GM18511 (cell line): ENCODE measurements around the gene RIC1.
"Not testable (repeated sequence)": the region's sequence is repeated elsewhere in the genome, so short reads cannot be mapped to it uniquely, and the experiment has no call there.

Source experiments
- ATAC-seq: cut with Tn5 transposase; IDR thresholded peaks from one replicate; pipeline ENCODE4 v1.9.1; 2021; ENCODE audit warnings: mild to moderate bottlenecking, moderate library complexity; ENCODE audit not compliant: unreplicated experiment

The RIC1 gene

DNA sequence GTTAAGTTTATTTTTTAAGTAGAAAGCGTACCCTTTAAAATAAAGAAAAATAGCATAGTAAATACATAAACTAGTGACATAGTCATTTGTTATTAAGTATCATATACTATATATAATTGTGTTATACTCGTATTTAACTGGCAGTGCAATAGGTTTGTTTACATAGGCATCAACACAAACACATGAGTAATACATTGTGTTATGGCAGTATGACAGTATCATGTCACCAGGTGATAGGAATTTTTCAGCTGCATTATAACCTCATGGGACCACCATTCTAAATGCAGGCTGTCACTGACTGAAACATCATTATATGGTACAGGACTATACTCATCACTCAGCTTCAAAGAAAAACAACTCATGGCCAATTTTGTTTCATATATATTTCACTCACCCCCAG lies 8.4 kb upstream of the RIC1 start:
- no peak for ATAC-seq

DNA sequence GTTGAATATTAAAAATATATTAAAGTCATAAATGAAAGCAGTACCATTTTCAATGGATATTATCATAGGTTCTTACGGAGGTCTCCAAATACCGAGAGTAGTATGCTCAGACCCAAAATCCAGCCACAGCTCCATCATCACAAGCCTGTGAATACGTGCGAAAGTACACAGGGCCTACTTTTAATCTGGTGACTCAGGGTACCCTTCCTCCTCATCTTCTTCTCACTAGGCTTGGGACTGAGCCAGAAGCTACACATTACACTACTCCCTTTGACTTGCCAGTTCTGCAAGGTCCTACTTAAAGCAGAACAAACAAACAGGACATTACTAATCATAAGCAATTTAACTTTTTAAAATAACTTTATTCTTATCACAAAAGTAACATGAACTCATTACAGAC lies 7.6 kb upstream of the RIC1 start:
- ATAC-seq, result no peak

DNA sequence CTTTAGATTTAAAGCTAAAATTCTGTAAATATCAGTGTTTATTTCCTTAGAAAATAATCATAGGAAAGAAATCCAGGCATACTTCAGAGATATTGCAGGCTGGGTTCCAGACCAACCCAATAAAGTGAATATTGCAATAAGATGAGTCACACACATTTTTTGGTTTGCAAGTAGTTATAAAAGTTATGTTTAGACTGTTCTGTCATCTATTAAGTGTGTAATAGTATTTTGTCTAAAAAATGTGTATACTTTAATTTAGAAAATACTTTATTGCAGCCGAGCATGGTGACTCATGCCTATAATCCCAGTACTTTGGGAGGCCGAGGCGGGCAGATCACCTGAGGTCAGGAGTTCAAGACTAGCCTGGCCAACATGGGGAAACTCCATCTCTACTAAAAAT lies 6.9 kb upstream of the RIC1 start:
- no peak for ATAC-seq

DNA sequence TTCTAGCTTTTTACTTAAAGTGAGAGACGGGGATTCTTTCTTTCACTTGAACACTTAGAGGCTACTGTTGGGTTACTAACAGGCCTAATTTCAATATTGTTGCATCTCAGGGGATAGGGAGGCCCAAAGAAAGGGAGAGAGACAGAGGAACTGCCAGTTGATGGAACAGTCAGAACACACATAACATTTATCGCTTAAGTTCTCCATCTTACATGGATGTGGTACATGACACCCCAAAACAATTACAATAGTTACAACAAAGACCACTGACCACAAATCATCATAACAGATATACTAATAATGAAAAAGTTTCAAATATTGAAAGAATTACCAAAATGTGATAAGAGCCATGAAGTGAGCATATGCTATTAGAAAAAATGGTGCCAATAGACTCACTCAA lies 4.3 kb upstream of the RIC1 start:
- no peak for ATAC-seq

DNA sequence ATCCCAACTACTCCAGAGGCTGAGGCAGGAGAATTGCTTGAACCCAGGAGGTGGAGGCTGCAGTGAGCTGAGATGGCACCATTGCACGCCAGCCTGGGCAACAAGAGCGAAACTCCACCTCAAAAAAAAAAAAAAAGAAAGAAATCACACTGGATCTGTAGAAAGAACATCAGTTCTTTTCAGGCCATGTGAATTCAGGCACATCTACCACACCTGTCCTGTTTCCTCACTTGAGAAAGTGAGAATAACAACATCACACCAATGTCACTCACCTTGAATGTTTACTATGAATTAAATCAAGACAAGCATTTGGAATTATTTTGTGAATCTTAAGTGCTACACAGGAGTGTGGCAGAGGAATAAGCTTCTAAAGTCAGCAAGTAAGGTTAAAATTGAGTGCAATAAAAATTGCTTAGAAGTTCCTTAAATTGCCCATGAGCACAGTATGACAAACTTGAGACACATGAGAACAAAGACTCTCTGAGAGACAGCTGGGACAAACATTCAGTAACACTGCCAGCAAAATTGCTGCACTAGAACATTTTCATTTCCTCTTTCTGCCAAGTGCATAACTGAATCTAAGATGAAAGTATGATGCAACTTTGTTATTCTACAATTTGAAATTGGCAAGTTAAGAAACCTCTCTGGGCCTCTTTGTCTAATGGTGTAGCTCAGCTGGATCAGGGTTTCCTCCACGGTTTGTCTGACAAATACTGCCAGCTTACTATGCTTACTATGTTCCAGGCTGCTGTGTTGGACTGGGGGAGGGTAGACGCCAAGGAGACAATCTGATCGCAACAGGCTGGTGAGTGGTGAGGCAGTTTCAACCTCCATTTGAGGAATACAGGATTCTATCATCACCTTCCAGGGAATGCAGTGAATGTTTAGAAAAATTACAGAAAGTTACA lies 1.9 kb upstream of the RIC1 start:
- ATAC-seq, result peak; percentile 53

DNA sequence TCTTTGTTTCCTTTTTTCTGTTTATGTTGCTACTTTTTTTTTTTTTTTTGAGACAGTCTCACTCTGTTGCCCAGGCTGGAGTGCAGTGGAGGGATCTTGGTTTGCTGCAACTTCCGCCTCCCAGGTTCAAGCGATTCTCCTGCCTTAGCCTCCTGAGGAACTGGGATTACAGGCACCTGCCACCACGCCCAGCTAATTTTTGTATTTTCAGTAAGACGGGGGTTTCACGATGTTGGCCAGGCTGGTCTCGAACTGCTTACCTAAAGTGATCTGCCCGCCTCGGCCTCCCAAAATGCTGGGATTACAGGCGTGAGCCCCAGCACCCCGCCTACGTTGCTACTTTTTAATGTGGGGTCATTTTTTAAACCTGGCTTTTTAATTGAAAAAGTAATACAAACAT lies 1.2 kb upstream of the RIC1 start:
- ATAC-seq, result not testable (repeated sequence)

DNA sequence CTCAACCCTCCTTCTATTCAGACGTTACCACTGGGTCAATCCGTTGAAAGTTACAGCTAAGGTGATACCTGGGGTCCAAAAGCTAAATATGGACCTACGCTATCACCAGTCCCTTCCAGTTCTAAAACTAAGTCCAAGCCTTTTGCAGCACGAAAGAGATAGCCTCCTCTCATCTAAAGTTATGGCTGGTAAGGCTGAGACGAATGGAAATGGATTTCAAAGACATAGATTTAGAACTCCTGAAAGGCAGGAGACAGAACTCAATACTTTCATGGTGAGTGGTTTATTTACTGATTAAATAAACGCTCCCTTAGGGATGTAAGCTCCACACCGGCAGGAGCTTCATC lies 751 bp upstream of the RIC1 start:
- no peak for ATAC-seq

DNA sequence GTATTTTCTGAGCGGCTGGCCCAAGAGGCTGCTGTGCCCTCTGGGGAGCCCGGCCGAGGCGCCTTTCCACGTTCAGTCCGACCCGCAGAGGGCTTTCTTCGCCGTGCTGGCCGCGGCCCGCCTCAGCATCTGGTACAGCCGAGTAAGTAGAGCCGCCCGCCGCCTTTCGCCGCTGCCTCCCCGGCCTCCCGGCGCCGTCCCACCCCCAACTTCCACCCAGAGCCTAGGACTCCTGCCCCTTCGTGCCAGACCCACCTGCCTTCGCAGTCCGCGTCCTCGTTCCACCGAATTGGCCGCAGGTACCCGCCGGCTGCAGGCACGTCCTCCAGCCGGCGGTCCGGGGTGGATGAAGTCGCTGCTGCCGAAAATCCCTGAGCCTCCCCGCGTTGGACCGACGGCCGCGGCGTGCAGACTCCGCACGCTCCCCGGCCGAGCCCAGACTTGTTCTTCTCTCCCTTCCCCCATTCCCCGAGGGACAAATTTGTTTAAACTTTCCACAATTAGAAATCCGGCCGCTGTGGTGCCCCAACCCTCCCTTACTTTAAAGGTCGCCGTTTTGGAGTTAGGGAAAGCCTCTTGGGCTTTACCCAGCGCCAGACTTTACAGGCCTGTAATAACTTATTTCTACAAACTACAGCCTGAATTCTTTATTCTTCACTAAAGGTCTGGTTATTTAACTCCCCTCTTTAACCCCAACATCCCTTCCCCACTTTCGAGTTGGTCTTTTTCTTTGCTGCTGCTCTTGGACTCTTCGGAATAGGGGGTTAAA lies 589 bp downstream of the RIC1 start:
- peak; percentile 6 for ATAC-seq

DNA sequence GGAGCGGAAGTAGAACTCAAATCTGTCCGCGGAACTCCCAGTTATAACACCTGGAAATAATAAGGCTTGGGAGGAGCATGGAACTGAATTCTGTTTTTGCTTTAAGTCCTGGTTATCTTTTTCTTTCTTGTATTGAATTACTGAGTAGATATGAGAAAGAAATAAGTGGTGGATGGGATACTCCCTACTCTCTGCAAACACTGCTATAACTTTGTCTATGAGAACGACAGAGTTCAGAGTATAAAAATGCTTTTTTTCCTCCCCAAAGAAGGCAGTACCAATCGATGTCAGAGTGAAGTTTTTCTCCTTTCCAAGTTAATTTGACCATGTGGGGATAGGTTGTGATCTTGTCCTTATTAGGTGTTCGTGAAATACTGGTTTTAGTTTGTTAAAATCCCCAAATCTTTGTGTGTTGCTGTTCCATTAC lies 1.2 kb downstream of the RIC1 start:
- no peak for ATAC-seq

DNA sequence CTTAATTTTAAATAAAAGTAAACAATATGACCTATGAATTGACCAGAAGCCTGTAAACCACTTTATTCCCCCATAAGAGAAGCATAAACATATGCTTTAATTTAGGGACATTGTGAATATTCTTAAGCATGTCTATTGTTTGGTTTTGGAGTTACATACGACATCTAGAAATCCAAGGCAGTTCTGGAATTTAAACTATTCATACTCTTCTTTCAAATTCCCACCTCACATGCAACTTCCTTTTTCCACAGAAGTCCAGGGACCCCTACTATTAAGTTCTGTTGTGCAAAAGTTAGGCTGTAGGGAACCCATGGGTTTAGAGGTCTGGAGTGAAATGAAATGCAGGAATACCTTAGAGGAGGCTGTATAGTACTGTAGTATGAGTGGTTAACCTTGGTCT lies 2.1 kb downstream of the RIC1 start:
- ATAC-seq, result no peak

DNA sequence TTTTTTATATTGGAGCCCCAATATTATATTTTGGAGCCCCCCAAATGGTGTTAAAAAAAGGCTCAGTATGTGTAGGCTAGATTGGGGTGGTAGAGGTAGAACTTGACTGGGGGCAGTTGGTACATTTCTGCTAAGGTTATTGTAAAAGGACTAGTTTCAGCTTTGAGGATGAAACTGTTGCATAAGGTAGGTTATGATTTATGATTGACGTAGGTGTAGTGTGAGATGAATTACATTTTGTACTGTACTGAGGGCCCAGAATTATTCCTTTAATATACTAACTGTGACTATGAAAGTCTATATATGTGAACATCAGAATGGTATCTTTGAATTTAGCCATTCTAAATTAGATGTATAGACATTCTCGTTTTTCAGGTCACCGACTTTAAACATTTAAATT lies 3.6 kb downstream of the RIC1 start:
- ATAC-seq, result no peak

DNA sequence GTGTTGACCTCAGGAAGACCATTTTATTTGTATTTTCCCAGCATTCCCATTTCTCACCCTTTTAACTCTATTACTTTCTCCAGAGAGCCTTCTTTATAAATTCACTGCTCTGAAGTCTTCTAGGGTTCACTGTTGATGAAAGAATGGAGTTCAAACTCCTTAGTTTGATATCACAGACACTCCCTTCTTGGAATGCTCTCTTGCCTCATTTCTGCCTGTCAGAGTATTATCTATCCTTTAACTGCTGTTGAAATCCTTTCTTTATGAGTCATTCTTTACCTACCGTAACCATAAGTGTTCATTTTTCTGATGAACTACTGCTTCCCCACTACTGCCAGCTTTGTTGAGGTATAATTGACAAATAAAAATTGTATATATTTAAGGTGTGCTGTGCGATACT lies 4.3 kb downstream of the RIC1 start:
- no peak for ATAC-seq

DNA sequence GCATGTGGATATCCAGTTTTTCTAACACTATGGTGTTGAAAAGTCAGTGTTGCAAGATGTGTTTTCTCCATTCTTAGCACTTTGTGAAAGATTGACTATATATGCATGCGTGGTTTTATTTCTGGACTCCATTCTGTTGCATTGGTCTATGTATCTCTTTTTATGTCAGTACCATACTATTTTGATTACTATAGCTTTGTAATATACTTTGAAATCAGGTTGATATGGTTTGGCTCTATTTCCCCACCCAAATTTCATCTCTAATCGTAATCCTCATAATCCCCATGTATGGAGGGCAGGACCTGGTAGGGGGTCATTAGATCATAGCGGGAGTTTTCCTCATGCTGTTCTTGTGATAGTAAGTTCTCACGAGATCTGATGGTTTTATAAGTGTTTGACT lies 6.5 kb downstream of the RIC1 start:
- ATAC-seq, result no peak

DNA sequence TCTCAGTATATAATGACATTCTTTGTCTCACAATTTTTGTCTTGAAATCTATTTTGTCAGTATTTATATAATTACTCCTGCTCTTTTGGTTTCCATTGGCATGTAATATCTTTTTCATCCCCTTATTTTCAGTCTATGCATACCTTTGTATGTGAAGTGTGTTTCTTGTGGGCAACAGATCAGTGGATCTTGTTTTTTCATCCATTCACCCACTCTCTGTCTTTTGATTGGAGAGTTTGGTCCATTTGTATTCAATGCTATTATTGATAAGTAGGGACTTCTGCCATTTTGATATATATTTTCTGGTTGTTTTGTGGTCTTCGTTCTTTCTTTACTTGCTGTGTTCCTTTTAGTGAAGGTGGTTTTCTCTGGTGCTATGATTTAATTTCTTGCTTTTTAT lies 10.9 kb downstream of the RIC1 start:
- no peak for ATAC-seq

DNA sequence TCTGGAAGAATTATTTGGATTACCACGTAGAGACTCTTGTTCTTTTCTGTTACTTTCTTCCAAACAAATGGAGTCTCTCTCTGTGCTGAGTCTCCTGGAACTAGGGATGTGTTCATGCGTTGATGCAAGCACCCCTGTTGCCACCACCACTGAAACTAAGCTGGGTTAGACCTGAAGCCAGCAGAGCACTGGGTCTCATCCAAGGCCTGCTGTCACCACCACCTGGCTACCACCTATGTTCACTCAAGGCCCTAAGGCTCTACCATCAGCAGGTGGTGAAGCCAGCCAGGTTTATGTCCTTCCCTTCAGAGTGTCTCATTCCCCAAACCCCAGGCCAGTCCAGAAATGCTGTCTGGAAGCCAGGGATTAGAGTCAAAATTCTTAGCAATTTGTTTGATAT lies 13.3 kb downstream of the RIC1 start:
- no peak for ATAC-seq

DNA sequence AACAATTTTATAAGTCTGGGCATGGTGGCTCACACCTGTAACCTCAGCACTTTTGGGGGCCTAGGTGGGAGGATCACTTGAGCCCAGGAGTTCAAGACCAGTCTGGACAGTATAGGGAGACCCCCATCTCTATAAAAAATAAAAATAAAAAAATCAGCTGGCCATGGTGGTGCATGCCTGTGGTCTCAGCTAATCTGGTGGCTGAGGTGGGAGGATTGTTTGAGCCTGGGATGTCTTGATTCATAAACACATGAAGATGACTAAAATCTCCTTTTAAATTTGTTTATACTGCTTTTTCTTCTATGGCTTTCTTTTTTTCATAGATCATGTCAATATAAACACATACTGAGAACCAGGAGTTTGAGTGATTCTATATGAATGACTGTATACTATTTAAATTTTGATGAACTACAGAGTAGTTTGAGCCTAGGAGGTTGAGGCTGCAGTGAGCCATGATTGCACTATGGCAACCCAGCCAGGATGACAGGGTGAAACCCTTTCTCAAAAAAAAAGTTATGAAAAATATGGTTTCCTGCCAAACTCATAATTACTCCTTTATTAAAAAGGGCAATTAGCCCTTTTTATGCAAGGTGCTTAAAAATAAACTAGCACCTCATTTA lies 14.2 kb downstream of the RIC1 start:
- no peak for ATAC-seq

DNA sequence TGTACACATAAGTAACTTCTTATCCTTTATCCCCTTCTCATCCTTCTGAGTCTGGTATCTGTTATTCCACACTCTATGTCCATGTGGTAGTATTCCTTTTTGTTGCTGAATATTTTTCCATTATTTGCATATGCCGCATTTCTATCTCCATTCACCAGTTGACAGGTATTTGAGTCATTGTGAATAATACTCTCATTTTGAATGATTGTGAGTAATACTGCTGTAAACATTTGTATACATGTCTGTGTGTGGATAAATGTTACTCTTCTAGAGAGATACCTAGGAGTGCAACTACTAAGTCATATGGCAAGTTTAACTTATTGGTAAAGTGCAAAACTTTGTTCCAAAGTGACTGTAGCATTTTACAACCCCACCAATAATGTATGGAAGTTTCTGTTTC lies 15.6 kb downstream of the RIC1 start:
- ATAC-seq, result no peak

DNA sequence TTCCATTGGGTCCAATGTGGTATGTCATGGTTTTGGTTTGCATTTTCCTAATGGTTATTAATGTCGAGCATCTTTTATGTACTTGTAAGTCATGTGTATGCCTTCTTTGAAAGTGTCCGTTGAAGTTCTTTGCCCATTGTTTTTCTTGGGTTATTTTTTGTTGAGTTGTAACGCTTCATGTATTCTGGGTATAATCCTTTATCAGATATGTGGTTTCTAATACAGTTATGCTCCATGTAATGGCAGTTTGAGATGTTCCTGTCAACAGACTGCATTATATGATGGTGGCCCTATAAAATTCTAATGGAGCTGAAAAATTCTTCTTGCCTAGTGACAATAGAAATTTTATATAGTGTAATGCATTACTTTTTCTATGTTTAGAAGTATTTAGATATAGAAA lies 17.2 kb downstream of the RIC1 start:
- ATAC-seq, result no peak

DNA sequence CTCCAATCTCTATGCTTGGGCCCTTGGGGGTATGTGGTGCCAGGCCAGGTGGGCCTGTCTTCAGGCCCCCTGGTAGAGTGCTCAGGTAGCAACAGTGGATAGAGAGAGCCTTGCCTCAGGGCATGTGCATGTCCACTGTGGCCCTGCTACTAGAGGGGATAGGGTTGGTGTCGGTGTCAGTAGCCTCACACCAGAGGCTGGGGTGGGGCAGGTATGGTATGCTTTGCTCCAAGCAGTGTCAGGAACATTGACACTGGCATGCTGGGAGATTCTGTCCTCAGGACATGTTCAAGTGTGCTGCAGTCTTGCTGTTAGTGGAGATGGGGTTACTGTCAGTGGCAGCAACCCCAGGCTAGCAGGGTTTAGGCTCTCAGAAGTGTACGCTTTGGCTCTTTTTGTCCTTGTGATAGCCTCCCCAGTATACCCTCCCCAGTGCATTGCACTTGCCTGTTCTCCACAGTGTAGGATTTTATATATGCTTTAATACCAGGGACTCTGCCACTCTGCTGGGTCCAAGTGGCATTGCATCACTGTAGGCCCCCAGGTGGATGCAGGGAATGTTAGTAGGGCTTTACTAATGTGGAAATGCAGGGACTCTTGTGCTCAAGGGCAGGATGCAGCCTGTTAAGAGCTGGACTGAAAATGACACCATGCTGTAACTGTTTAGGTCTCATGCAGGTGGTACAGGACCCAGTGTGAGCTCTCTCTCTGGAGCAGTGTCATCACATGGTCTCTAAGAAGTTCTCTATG lies 21.6 kb downstream of the RIC1 start:
- ATAC-seq, result no peak

DNA sequence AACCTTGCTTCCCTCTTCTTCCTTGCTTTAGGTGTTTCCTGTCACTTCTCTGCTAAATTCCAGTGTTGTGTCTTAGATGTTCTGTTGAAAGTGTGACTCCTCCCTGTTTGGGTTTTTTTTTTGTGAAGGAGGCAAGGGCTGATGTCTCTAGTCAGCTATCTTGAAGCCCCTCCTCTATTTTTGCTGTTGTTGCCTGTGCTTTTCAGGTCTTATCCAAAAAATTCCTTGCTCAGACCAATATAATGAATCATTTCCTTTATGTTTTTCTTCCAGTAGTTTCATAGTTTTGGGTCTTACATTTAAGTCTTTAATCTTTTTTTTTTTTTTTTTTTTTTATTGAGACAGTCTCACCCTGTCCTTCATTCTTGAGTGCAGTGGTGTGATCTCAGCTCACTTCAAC lies 22.3 kb downstream of the RIC1 start:
- ATAC-seq, result no peak

DNA sequence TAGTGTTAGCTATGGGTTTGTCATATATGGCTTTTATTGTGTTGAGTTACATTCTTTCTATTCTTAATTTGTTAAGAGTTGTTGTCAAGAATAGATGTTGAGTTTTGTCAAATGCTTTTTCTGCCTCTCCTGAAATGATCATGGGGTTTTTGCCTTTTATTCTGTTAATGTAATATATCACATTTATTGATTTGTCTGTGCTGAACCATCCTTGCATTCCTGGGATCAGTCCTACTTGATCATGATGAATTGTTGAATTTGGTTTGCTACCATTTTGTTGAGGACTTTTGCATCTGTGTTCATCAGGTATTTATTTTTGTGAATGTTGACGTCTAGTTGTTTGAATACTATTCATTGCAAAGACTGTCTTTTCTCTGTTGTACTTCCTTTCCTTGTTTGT lies 23.9 kb downstream of the RIC1 start:
- ATAC-seq, result no peak
